ENCODE measurements around the gene DESI1. TPM values are rescaled to one million over a fixed set of nuclear protein-coding genes. Genes with fewer than 3 reads are reported as not detected.
"Not testable (repeated sequence)": the region's sequence is repeated elsewhere in the genome, so short reads cannot be mapped to it uniquely, and the experiment has no call there.

DESI1 gene
- total and polyA plus RNA-seq, 2 of the 13 experiments (the other 11 are each of a cell fraction or from before 2014, with no cell fraction given): 21.6 to 29.2 TPM

GRCh38 chr22:41636467-41636866 is 15.6 kb upstream of the DESI1 start:
- Histone ChIP-seq H3K4me2 (ENCODE audit: low read depth, low read length) (no peak overlapping the region), H2AFZ (ENCODE audit: low read length) (no peak overlapping the region), H3K4me1 (ENCODE audit: insufficient read depth, low read length) (no peaks in the 10 kb centered on the region), H3K79me2 (ENCODE audit: insufficient read depth, low read length) (peaks cover 13% of the 10 kb centered on the region), H3K9me3 (ENCODE audit: low read length) (no peaks in the 10 kb centered on the region), H4K20me1 (ENCODE audit: insufficient read depth, low read length) (peaks cover 3% of the 10 kb centered on the region; the same call in 1 of the 2 replicates), H3K27ac (ENCODE audit: extremely low read length, insufficient read depth, low read length) (no peak overlapping the region), H3K4me3 (replicated peaks in 1 of 3; ENCODE audit: insufficient read depth in 1 of 3, low read depth in 2 of 3, low read length in 3 of 3) (no peak overlapping the region), H3K27me3 (ENCODE audit: control insufficient read depth in 1 of 2, insufficient read depth in 2 of 2, low read length in 2 of 2) (no peaks in the 10 kb centered on the region), H3K9ac (ENCODE audit: insufficient read depth, low read depth, low read length) (no peak overlapping the region), H3K36me3 (replicated peaks in 1 of 2; ENCODE audit: control insufficient read depth in 1 of 2, insufficient read depth in 2 of 2, low read length in 2 of 2) (peaks cover 21 to 77% of the 10 kb centered on the region in 2 experiments)
- TF ChIP-seq HMG20A (CRISPR knock-in tag; IDR thresholded peaks at IDR 0.05; ENCODE audit: borderline replicate concordance): no peak
- no peak for TF ChIP-seq ZBTB46 (CRISPR knock-in tag; IDR thresholded peaks at IDR 0.05; ENCODE audit: borderline replicate concordance)
- no peak for TF ChIP-seq ZC3H4 (CRISPR knock-in tag; IDR thresholded peaks at IDR 0.05; ENCODE audit: borderline replicate concordance)
- in situ Hi-C loops (cut with HindIII; ENCODE audit: extremely low pct_ligation_motif_present, low pct_unique_long_range_greater_than_20kb) (no loop called here), intact Hi-C loops (cut with micrococcal nuclease; ENCODE audit: unreplicated experiment) (no loop called here)
- ChIA-PET CTCF (ENCODE audit: low intra/inter-chr PET ratio, low total read pairs) (no interaction called here), POLR2A (interaction anchor here (1.8 kb wide), 1 partner anchor 15 kb away, joined by 4 read pairs; the partner anchor contains the start of genes DESI1 and XRCC6)
- WGBS (ENCODE audit: low lambda C conversion rate): 95% methylated on average over 7 of the region's 7 CpGs
- BruUV-seq (replicated peaks): no TSS peak
- no peak for FAIRE-seq
- no peak for ATAC-seq
- DNase-seq (ENCODE audit: low spot score): no peak

- intact Hi-C loops (cut with micrococcal nuclease; ENCODE audit: unreplicated experiment); H3K4me2 ChIP-seq (ENCODE audit: low read depth, low read length); H3K27me3 ChIP-seq (ENCODE audit: control insufficient read depth in 1 of 2, insufficient read depth in 2 of 2, low read length in 2 of 2); H4K20me1 ChIP-seq (ENCODE audit: insufficient read depth, low read length); H3K9ac ChIP-seq (ENCODE audit: insufficient read depth, low read depth, low read length); H3K9me3 ChIP-seq (ENCODE audit: low read length); H3K4me1 ChIP-seq (ENCODE audit: insufficient read depth, low read length); in situ Hi-C loops (cut with HindIII; ENCODE audit: extremely low pct_ligation_motif_present, low pct_unique_long_range_greater_than_20kb); ATAC-seq; FAIRE-seq; CTCF ChIA-PET (ENCODE audit: low intra/inter-chr PET ratio, low total read pairs); H3K4me3 ChIP-seq (replicated peaks in 1 of 3; ENCODE audit: insufficient read depth in 1 of 3, low read depth in 2 of 3, low read length in 3 of 3); DNase-seq (ENCODE audit: low spot score); H3K27ac ChIP-seq (ENCODE audit: extremely low read length, insufficient read depth, low read length); BruUV-seq (replicated peaks); H2AFZ ChIP-seq (ENCODE audit: low read length): not testable (repeated sequence)
- POLR2A ChIA-PET: interaction anchor here (2.8 kb wide), 1 partner anchor 14 kb away, joined by 15 read pairs; the partner anchor contains the start of genes DESI1 and XRCC6
- H3K36me3 ChIP-seq (replicated peaks in 1 of 2; ENCODE audit: control insufficient read depth in 1 of 2, insufficient read depth in 2 of 2, low read length in 2 of 2): peaks cover 18 to 68% of the 10 kb centered on the region in 2 experiments
- 100% methylated on average over 8 of the region's 8 CpGs for WGBS (ENCODE audit: low lambda C conversion rate)
- peaks cover 12% of the 10 kb centered on the region for H3K79me2 ChIP-seq (ENCODE audit: insufficient read depth, low read length)
These were observed 13.8 kb upstream of the DESI1 start for GRCh38 chr22:41634610-41635009.

GRCh38 chr22:41631615-41632014 is 10.8 kb upstream of the DESI1 start:
- ATAC-seq; H3K9me3 ChIP-seq (ENCODE audit: low read length); H3K4me3 ChIP-seq (replicated peaks in 1 of 3; ENCODE audit: insufficient read depth in 1 of 3, low read depth in 2 of 3, low read length in 3 of 3); BruUV-seq (replicated peaks); H3K9ac ChIP-seq (ENCODE audit: insufficient read depth, low read depth, low read length); FAIRE-seq; H3K4me1 ChIP-seq (ENCODE audit: insufficient read depth, low read length); H4K20me1 ChIP-seq (ENCODE audit: insufficient read depth, low read length); H3K27ac ChIP-seq (ENCODE audit: extremely low read length, insufficient read depth, low read length); in situ Hi-C loops (cut with HindIII; ENCODE audit: extremely low pct_ligation_motif_present, low pct_unique_long_range_greater_than_20kb); H2AFZ ChIP-seq (ENCODE audit: low read length); DNase-seq (ENCODE audit: low spot score); CTCF ChIA-PET (ENCODE audit: low intra/inter-chr PET ratio, low total read pairs); H3K27me3 ChIP-seq (ENCODE audit: control insufficient read depth in 1 of 2, insufficient read depth in 2 of 2, low read length in 2 of 2); H3K4me2 ChIP-seq (ENCODE audit: low read depth, low read length); intact Hi-C loops (cut with micrococcal nuclease; ENCODE audit: unreplicated experiment): not testable (repeated sequence)
- WGBS (ENCODE audit: low lambda C conversion rate): 96% methylated on average over 12 of the region's 23 CpGs
- POLR2A ChIA-PET: interaction anchor here (2.8 kb wide), 1 partner anchor 11 kb away, joined by 15 read pairs; the partner anchor contains the start of genes DESI1 and XRCC6
- Histone ChIP-seq H3K36me3 (replicated peaks in 1 of 2; ENCODE audit: control insufficient read depth in 1 of 2, insufficient read depth in 2 of 2, low read length in 2 of 2) (peaks cover 14 to 71% of the 10 kb centered on the region in 2 experiments), H3K79me2 (ENCODE audit: insufficient read depth, low read length) (peaks cover 17% of the 10 kb centered on the region)

Measured in HepG2 (cell line).